ENCODE results near the gene DDX3X.

The DDX3X gene

GRCh38 chrX:41326431-41326830 lies 7.5 kb upstream of the DDX3X start:
- TF ChIP-seq, protein P1, sequence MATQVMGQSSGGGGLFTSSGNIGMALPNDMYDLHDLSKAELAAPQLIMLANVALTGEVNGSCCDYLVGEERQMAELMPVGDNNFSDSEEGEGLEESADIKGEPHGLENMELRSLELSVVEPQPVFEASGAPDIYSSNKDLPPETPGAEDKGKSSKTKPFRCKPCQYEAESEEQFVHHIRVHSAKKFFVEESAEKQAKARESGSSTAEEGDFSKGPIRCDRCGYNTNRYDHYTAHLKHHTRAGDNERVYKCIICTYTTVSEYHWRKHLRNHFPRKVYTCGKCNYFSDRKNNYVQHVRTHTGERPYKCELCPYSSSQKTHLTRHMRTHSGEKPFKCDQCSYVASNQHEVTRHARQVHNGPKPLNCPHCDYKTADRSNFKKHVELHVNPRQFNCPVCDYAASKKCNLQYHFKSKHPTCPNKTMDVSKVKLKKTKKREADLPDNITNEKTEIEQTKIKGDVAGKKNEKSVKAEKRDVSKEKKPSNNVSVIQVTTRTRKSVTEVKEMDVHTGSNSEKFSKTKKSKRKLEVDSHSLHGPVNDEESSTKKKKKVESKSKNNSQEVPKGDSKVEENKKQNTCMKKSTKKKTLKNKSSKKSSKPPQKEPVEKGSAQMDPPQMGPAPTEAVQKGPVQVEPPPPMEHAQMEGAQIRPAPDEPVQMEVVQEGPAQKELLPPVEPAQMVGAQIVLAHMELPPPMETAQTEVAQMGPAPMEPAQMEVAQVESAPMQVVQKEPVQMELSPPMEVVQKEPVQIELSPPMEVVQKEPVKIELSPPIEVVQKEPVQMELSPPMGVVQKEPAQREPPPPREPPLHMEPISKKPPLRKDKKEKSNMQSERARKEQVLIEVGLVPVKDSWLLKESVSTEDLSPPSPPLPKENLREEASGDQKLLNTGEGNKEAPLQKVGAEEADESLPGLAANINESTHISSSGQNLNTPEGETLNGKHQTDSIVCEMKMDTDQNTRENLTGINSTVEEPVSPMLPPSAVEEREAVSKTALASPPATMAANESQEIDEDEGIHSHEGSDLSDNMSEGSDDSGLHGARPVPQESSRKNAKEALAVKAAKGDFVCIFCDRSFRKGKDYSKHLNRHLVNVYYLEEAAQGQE (IDR thresholded peaks at IDR 0.05; ENCODE audit: insufficient read depth in 1 of 2, low read depth in 2 of 2, low read length in 2 of 2), result no peak
- TF ChIP-seq SIN3A (IDR thresholded peaks at IDR 0.05; ENCODE audit: borderline replicate concordance, insufficient read depth, low read length), result no peak
- no peak for TF ChIP-seq FOXP2 (optimal IDR thresholded peaks at IDR 0.05; ENCODE audit: borderline replicate concordance, extremely low read depth, extremely low read length, insufficient read depth)
- no peak for TF ChIP-seq TAF1 (IDR thresholded peaks at IDR 0.05; ENCODE audit: borderline replicate concordance, insufficient read depth, low read length)

- TF ChIP-seq SIN3A (IDR thresholded peaks at IDR 0.05; ENCODE audit: borderline replicate concordance, insufficient read depth, low read length), result no peak
- TF ChIP-seq FOXP2 (optimal IDR thresholded peaks at IDR 0.05; ENCODE audit: borderline replicate concordance, extremely low read depth, extremely low read length, insufficient read depth), result no peak
- TF ChIP-seq POLR2AphosphoS5 (IDR thresholded peaks at IDR 0.05; ENCODE audit: low read depth, low read length), result no peak
- TF ChIP-seq, protein P1 (IDR thresholded peaks at IDR 0.05; ENCODE audit: insufficient read depth in 1 of 2, low read depth in 2 of 2, low read length in 2 of 2), result no peak
- no peak for TF ChIP-seq TAF1 (IDR thresholded peaks at IDR 0.05; ENCODE audit: borderline replicate concordance, insufficient read depth, low read length)
Observed at GRCh38 chrX:41327341-41327740, 6.6 kb upstream of the DDX3X start.

DNA sequence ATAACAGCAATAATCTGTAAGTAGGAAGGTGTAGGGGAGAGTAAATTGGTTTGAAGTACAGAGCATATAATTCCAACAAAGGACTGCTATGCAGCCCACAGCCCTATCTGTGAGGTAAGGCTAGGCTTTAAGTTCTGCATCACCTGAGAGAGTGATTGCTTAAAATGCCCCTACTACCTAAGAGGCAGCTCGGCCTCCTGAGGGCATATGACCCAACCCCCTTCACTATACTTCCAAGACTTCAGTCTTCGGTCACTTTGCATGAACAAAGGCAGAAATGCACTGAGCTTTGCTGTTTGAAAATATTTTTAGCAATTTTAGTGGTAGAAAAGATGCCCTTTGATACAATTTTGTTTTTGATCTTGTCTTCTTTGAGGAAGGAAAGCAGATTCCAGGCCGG lies 4.9 kb upstream of the DDX3X start:
- TF ChIP-seq, protein P1 (IDR thresholded peaks at IDR 0.05; ENCODE audit: insufficient read depth in 1 of 2, low read depth in 2 of 2, low read length in 2 of 2), result no peak
- no peak for TF ChIP-seq FOXP2 (optimal IDR thresholded peaks at IDR 0.05; ENCODE audit: borderline replicate concordance, extremely low read depth, extremely low read length, insufficient read depth)
- no peak for TF ChIP-seq TAF1 (IDR thresholded peaks at IDR 0.05; ENCODE audit: borderline replicate concordance, insufficient read depth, low read length)
- no peak for TF ChIP-seq POLR2AphosphoS5 (IDR thresholded peaks at IDR 0.05; ENCODE audit: low read depth, low read length)
- no peak for TF ChIP-seq SIN3A (IDR thresholded peaks at IDR 0.05; ENCODE audit: borderline replicate concordance, insufficient read depth, low read length)

DNA sequence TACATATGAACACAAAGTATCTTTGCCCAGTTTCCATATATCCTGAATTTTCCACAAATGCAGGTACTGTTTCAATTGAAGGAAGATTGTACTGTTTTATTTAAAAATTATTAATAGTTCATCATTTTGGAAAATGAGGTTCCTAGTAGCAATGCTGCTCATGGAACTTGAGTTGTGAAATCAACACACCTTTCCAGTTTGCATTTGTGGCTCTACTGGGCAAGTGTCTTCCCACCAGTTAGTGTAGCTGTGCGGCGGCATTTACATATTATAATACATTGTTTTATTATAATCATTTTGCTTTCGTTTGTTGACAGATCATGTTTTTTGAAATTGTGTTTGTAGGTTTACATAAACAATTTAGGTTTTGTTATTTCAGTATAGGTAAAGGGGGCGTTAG lies 2.0 kb upstream of the DDX3X start:
- no peak for TF ChIP-seq SIN3A (IDR thresholded peaks at IDR 0.05; ENCODE audit: borderline replicate concordance, insufficient read depth, low read length)

- TF ChIP-seq SIN3A (IDR thresholded peaks at IDR 0.05; ENCODE audit: borderline replicate concordance, insufficient read depth, low read length), result no peak
- TF ChIP-seq FOXP2 (optimal IDR thresholded peaks at IDR 0.05; ENCODE audit: borderline replicate concordance, extremely low read depth, extremely low read length, insufficient read depth), result no peak
- no peak for TF ChIP-seq POLR2AphosphoS5 (IDR thresholded peaks at IDR 0.05; ENCODE audit: low read depth, low read length)
- TF ChIP-seq, protein P1 (IDR thresholded peaks at IDR 0.05; ENCODE audit: insufficient read depth in 1 of 2, low read depth in 2 of 2, low read length in 2 of 2), result no peak
- no peak for TF ChIP-seq TAF1 (IDR thresholded peaks at IDR 0.05; ENCODE audit: borderline replicate concordance, insufficient read depth, low read length)
Observed at GRCh38 chrX:41332408-41333002, 1.5 kb upstream of the DDX3X start.

Data from PFSK-1 (cell line).